ENCODE results near the gene CCL22.
"Not testable (repeated sequence)": the region's sequence is repeated elsewhere in the genome, so short reads cannot be mapped to it uniquely, and the experiment has no call there.

The CCL22 gene

DNA sequence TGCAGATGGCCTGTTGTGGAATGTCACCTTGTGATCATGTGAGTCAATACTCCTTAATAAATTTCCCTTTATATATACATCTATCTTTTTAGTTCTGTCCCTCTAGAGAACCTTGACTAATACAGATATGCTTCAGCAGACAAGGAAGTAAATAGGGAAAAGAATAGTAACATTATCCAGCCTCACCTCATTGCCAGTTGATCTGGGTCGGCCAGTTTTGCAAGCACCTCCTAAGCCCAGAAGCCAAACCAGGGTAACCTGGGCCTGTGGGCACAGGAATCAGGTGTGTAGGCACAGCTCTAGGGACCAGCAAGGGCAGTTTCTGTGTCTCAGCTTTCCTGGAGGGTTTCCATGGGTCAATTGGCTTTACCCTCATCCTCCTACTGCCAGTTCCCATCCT is 34.1 kb downstream of the CCL22 start:
- Histone ChIP-seq H3K27ac (ENCODE audit: insufficient read depth, low read length, poor library complexity, severe bottlenecking) (no peak overlapping the region), H3K36me3 (ENCODE audit: control insufficient read depth, insufficient read depth, low read length) (no peaks in the 10 kb centered on the region), H3K4me3 (ENCODE audit: insufficient read depth, low read depth, low read length, poor library complexity, severe bottlenecking) (no peak overlapping the region), H3K27me3 (replicated peaks; ENCODE audit: control insufficient read depth, insufficient read depth, low read length, poor library complexity, severe bottlenecking) (no peaks in the 10 kb centered on the region), H3K9me3 (ENCODE audit: control insufficient read depth, low read length) (no peaks in the 10 kb centered on the region), H3K4me1 (ENCODE audit: control insufficient read depth, insufficient read depth, low read length, poor library complexity, severe bottlenecking) (no peaks in the 10 kb centered on the region)
- no peak for DNase-seq

DNA sequence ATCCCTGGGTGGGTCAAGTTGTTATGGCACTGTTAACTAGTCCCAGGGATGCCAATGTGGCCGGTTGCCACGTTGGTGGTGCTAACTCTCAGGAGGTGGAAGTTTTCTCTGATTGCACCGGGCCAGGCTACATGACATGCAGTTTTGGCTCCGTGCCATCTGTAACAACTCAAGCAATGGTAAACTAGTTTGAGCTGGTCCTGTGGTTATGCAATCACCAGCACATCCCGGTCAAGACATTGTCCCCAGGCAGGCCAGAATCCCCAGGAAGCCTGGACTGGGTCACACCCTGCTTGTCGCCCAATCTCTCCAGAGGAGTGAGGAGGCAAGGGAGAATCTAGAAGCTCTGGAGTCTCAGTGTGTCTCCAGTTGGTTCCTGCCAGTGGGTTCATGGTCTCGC is 35.9 kb downstream of the CCL22 start:
- no peaks in the 10 kb centered on the region for H3K4me1 ChIP-seq (ENCODE audit: control insufficient read depth, insufficient read depth, low read length, poor library complexity, severe bottlenecking)
- no peak overlapping the region for H3K4me3 ChIP-seq (ENCODE audit: insufficient read depth, low read depth, low read length, poor library complexity, severe bottlenecking)
- no peaks in the 10 kb centered on the region for H3K27me3 ChIP-seq (replicated peaks; ENCODE audit: control insufficient read depth, insufficient read depth, low read length, poor library complexity, severe bottlenecking)
- no peaks in the 10 kb centered on the region for H3K36me3 ChIP-seq (ENCODE audit: control insufficient read depth, insufficient read depth, low read length)
- no peak for DNase-seq
- no peaks in the 10 kb centered on the region for H3K9me3 ChIP-seq (ENCODE audit: control insufficient read depth, low read length)
- H3K27ac ChIP-seq (ENCODE audit: insufficient read depth, low read length, poor library complexity, severe bottlenecking): no peak overlapping the region

DNA sequence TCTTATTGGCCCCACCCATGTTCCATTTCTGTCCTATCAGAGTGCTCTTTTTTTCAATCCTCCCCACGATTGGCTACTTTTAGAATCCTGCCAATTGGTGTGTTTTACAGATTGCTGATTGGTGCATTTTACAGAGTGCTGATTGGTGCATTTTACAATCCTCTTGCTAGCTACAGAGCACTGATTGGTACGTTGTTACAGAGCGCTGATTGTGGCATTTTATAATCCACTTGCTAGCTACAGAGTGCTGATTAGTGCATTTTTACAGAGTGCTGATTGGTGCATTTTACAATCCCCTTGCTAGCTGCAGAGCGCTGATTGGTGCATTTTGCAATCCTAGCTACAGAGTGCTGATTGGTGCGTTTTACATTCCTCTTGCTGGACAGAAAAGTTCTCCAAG is 36.4 kb downstream of the CCL22 start:
- no peak for DNase-seq
- Histone ChIP-seq H3K9me3 (ENCODE audit: control insufficient read depth, low read length) (no peaks in the 10 kb centered on the region), H3K36me3 (ENCODE audit: control insufficient read depth, insufficient read depth, low read length) (no peaks in the 10 kb centered on the region), H3K27me3 (replicated peaks; ENCODE audit: control insufficient read depth, insufficient read depth, low read length, poor library complexity, severe bottlenecking) (no peaks in the 10 kb centered on the region), H3K4me1 (ENCODE audit: control insufficient read depth, insufficient read depth, low read length, poor library complexity, severe bottlenecking) (no peaks in the 10 kb centered on the region), H3K4me3 (ENCODE audit: insufficient read depth, low read depth, low read length, poor library complexity, severe bottlenecking) (no peak overlapping the region), H3K27ac (ENCODE audit: insufficient read depth, low read length, poor library complexity, severe bottlenecking) (no peak overlapping the region)

DNA sequence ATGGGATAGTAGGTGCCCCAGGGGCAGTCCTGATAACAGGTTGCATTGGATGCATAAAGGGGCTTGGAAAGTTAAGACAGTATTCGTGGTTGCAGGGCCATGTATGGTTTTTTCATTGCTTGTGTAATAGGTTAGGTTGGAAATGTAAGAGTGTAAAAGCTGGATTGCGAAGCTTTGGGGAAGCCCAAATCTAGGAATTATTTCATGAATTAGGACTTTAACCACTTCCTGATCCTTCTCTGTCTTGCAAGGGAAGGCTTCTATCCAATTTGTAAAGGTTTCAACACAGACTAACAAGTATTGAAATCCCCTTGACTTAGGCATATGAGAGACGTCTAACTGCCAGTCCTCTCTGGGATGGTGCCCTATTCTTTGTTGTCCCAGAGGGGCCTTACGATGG is 38.2 kb downstream of the CCL22 start:
- H3K36me3 ChIP-seq (ENCODE audit: control insufficient read depth, insufficient read depth, low read length): no peaks in the 10 kb centered on the region
- DNase-seq: no peak
- H3K4me3 ChIP-seq (ENCODE audit: insufficient read depth, low read depth, low read length, poor library complexity, severe bottlenecking): no peak overlapping the region
- H3K9me3 ChIP-seq (ENCODE audit: control insufficient read depth, low read length): no peaks in the 10 kb centered on the region
- H3K4me1 ChIP-seq (ENCODE audit: control insufficient read depth, insufficient read depth, low read length, poor library complexity, severe bottlenecking): no peaks in the 10 kb centered on the region
- H3K27ac ChIP-seq (ENCODE audit: insufficient read depth, low read length, poor library complexity, severe bottlenecking): no peak overlapping the region
- no peaks in the 10 kb centered on the region for H3K27me3 ChIP-seq (replicated peaks; ENCODE audit: control insufficient read depth, insufficient read depth, low read length, poor library complexity, severe bottlenecking)

DNA sequence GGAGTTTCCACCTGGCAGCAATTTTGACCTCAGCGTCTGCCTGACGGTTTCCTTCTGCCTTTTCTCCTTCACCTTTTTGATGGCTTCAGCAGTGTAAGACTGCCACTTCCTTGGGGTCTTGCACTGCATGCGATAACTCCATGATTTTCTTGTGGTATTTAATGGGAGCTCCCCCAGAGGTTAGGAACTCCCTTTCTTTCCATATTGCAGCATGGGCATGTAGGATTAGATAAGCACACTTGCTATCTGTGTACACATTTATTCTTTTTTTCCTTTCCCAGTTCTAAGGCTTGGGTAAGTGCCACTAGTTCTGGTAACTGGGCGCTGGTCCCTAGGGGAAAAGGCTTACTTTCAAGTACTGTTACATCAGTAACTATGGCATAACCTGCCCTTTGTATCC is 38.9 kb downstream of the CCL22 start:
- H3K4me1 ChIP-seq (ENCODE audit: control insufficient read depth, insufficient read depth, low read length, poor library complexity, severe bottlenecking); DNase-seq; H3K36me3 ChIP-seq (ENCODE audit: control insufficient read depth, insufficient read depth, low read length); H3K9me3 ChIP-seq (ENCODE audit: control insufficient read depth, low read length); H3K27ac ChIP-seq (ENCODE audit: insufficient read depth, low read length, poor library complexity, severe bottlenecking); H3K4me3 ChIP-seq (ENCODE audit: insufficient read depth, low read depth, low read length, poor library complexity, severe bottlenecking); H3K27me3 ChIP-seq (replicated peaks; ENCODE audit: control insufficient read depth, insufficient read depth, low read length, poor library complexity, severe bottlenecking): not testable (repeated sequence)

DNA sequence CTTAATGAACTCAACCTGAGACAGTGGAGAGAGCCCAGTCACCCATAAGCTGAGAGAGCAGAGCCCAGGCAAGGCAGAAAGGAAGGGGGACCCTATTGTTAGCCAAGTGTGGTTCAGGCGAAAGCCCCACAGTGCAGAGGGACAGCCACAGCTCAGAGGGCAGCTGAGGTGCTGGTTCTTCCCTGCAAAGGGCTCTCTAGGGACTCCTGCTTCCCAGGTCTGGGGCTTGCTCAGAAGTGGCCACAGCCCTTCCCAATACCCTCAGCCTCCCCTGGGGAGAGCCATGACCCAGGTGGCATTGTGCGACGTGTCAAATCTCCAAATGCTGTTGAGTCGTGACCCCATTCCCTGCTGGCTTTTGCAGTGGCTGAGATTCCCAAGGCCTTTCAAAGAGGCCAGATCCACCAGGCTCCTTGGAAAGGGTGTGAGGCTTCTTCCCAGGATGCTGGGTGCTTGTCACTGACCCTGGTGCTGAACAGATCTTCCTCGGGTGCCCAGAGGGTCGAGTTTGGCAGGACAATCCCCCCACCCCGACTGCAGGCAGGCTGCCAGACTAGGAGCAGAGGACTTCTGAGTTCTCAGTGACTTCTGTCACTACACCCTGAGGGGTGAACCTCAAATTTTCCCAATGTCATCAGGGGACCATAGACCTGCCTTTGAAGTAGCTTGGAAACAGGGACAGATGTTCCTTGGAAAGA is 43.5 kb downstream of the CCL22 start:
- no peak for DNase-seq
- H3K4me1 ChIP-seq (ENCODE audit: control insufficient read depth, insufficient read depth, low read length, poor library complexity, severe bottlenecking): no peaks in the 10 kb centered on the region
- no peaks in the 10 kb centered on the region for H3K27me3 ChIP-seq (replicated peaks; ENCODE audit: control insufficient read depth, insufficient read depth, low read length, poor library complexity, severe bottlenecking)
- H3K36me3 ChIP-seq (ENCODE audit: control insufficient read depth, insufficient read depth, low read length): no peaks in the 10 kb centered on the region
- H3K27ac ChIP-seq (ENCODE audit: insufficient read depth, low read length, poor library complexity, severe bottlenecking): no peak overlapping the region
- H3K9me3 ChIP-seq (ENCODE audit: control insufficient read depth, low read length): no peaks in the 10 kb centered on the region
- no peak overlapping the region for H3K4me3 ChIP-seq (ENCODE audit: insufficient read depth, low read depth, low read length, poor library complexity, severe bottlenecking)

DNA sequence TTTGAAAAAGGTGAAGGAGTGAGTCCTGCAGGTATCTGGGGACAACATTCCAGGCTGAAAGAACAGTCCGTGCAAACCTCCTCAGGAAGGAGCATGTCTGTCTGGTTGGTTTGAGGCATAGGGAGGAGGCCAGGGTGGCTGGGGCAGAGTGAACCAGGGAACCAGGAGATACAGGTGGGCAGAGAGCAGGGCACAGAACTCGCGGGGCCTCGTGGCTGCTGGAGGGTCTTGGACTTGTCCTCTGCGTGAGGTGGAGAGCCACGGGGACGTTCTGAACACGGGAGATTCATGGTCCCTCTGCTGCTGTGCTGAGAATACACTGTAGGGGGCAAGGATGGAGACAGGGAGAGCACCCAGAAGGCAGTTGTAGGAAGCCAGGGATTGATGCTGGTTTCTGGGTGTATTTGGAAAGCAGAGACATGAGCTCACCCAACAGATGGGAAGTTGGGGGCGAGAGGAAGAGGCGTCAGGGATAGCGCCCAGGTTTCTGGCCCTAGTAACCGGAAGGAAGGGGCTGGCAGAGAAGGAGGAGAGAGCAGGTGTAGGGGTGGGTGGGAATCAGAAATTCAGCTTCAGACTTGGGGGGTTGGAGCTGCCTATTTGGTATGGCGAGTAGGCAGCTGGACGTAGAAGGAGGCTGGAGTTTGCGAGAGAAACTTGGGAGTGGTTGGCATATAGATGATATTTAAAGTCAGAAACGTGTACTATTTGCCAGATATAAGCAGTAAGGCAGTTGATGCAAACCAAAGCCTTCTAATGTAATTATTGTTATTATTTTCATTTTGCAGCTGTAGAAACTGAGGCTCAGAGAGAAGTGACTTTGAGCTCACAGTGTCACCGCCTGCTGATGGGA is 45.6 kb downstream of the CCL22 start, which contains the start of gene CCL17:
TSS of gene CCL17 (plus strand) at position 803 of the 853 bp plus-strand sequence. CDS start 9,166 bp downstream, outside the sequence.
- Histone ChIP-seq H3K4me3 (ENCODE audit: insufficient read depth, low read depth, low read length, poor library complexity, severe bottlenecking) (no peak within 1 kb of the TSS), H3K27ac (ENCODE audit: insufficient read depth, low read length, poor library complexity, severe bottlenecking) (no peak within 1 kb of the TSS), H3K4me1 (ENCODE audit: control insufficient read depth, insufficient read depth, low read length, poor library complexity, severe bottlenecking) (no peaks in the 10 kb centered on the region), H3K36me3 (ENCODE audit: control insufficient read depth, insufficient read depth, low read length) (no peaks in the 10 kb centered on the region), H3K9me3 (ENCODE audit: control insufficient read depth, low read length) (no peaks in the 10 kb centered on the region), H3K27me3 (replicated peaks; ENCODE audit: control insufficient read depth, insufficient read depth, low read length, poor library complexity, severe bottlenecking) (no peaks in the 10 kb centered on the region)
- DNase-seq: no peak

DNA sequence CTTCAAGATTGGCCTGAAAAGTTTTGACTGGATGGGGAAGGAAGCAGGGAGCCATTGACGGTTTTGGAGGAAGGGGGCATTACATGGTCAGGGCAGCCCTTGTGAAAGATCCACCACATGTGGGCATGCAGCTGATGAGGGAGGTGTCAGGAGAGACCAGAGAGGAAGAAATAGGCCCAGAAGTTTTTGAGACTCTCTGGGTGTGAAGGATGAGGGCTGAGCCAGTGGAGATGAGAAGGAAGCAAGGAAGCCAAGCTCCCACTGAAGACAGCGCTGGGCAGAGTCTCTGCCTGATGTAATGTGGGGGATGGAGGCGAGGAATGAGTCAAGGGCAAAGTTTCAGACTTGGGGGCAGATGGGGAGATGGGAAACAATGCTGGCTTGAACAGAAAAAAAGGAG is 46.5 kb downstream of the CCL22 start:
- H3K36me3 ChIP-seq (ENCODE audit: control insufficient read depth, insufficient read depth, low read length): no peaks in the 10 kb centered on the region
- no peaks in the 10 kb centered on the region for H3K4me1 ChIP-seq (ENCODE audit: control insufficient read depth, insufficient read depth, low read length, poor library complexity, severe bottlenecking)
- H3K4me3 ChIP-seq (ENCODE audit: insufficient read depth, low read depth, low read length, poor library complexity, severe bottlenecking): no peak overlapping the region
- no peaks in the 10 kb centered on the region for H3K27me3 ChIP-seq (replicated peaks; ENCODE audit: control insufficient read depth, insufficient read depth, low read length, poor library complexity, severe bottlenecking)
- no peak for DNase-seq
- H3K27ac ChIP-seq (ENCODE audit: insufficient read depth, low read length, poor library complexity, severe bottlenecking): no peak overlapping the region
- H3K9me3 ChIP-seq (ENCODE audit: control insufficient read depth, low read length): no peaks in the 10 kb centered on the region

DNA sequence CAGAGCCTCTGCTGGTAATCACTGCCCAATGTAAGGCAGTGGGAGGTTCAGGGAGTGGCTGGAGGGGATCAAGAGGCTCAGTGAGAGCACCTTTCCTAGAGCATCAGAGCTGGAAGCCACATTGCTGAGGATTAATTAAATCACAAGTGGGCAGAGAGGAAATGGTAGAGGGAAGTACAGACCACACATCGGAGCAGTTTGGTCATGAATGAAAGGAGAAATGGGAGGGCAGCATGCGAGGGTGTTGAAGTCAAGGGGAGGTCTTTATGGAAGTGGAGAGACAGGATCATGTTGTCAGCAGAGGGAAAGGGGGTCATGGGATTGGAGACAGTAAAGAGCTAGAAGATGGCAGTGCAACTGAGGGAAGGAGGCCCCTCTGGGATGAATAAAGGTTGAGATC is 48.3 kb downstream of the CCL22 start:
- Histone ChIP-seq H3K4me1 (ENCODE audit: control insufficient read depth, insufficient read depth, low read length, poor library complexity, severe bottlenecking) (no peaks in the 10 kb centered on the region), H3K4me3 (ENCODE audit: insufficient read depth, low read depth, low read length, poor library complexity, severe bottlenecking) (no peak overlapping the region), H3K27me3 (replicated peaks; ENCODE audit: control insufficient read depth, insufficient read depth, low read length, poor library complexity, severe bottlenecking) (no peaks in the 10 kb centered on the region), H3K9me3 (ENCODE audit: control insufficient read depth, low read length) (no peaks in the 10 kb centered on the region), H3K36me3 (ENCODE audit: control insufficient read depth, insufficient read depth, low read length) (no peaks in the 10 kb centered on the region), H3K27ac (ENCODE audit: insufficient read depth, low read length, poor library complexity, severe bottlenecking) (no peak overlapping the region)
- no peak for DNase-seq
